Prostate gland (tissue), 2 donors: ENCODE data around the gene RSPH3. TPM values are rescaled to one million over a fixed set of nuclear protein-coding genes. Genes with fewer than 3 reads are reported as not detected.
A peak's percentile ranks its signal among the peaks of the same experiment; 100 is the strongest.

Source experiments
- DNase-seq: peaks from one replicate; pipeline ENCODE4 v3.0.0-alpha.2; 2019; ENCODE audit warnings: low spot score
- H3K27ac ChIP-seq, 2 donors: fragments of 200-600 bp; sonication (generic); 2 replicates each; pipeline ENCODE4 v1.5.1; 2017 to 2019
- H3K27me3 ChIP-seq: fragments of 200-600 bp; sonication (generic); replicated peaks from 2 replicates; pipeline ENCODE4 v1.5.1; 2019; ENCODE audit not compliant: insufficient read depth
- H3K36me3 ChIP-seq, 2 donors: fragments of 200-600 bp; sonication (generic); 1 replicate in 1 of 2; 2 replicates in 1 of 2; pipeline versions ENCODE4 v1.5.1 to v1.8.1; 2017 to 2019
- H3K4me1 ChIP-seq: fragments of 200-600 bp; sonication (generic); replicated peaks from 2 replicates; pipeline ENCODE4 v1.5.1; 2019
- H3K4me3 ChIP-seq, 2 donors: fragments of 200-600 bp; sonication (generic); 2 replicates each; pipeline ENCODE4 v1.5.1; 2017 to 2019
- H3K9me3 ChIP-seq: fragments of 200-600 bp; sonication (generic); 2 replicates; pipeline ENCODE4 v1.5.1; 2017
- CTCF ChIP-seq, 4 experiments: fragments of 200-600 bp in 2 of 4; fragments of 450-650 bp in 2 of 4; sonication (generic) in 2 of 4; IDR thresholded peaks; 1 replicate in 3 of 4; 2 replicates in 1 of 4; pipeline ENCODE4 v1.5.1; 2016 to 2019; ENCODE audit warnings: antibody characterized with exemption in 4 of 4, mild to moderate bottlenecking in 2 of 4, moderate library complexity in 2 of 4
- POLR2A ChIP-seq: fragments of 450-650 bp; IDR thresholded peaks from one replicate; pipeline ENCODE4 v1.6.1; 2016; ENCODE audit warnings: antibody characterized with exemption, mild to moderate bottlenecking
- POLR2AphosphoS5 ChIP-seq: sonication (generic); formaldehyde crosslinking; IDR thresholded peaks from one replicate; pipeline ENCODE4 v1.6.1; 2017; ENCODE audit warnings: antibody characterized with exemption
- WGBS: methylation state at CpG from one replicate; pipeline ENCODE4 v1.1.5; 2018; 5-methylcytosine and 5-hydroxymethylcytosine counted together
- intact Hi-C: fragments of 100-400 bp; cut with DNase I; formaldehyde crosslinking; loops from one replicate; pipeline ENCODE4 v1.14.2; 2022
- total RNA-seq, 2 donors: library from RNA; depleted of rRNA; stranded (reverse); fragments of >200 nt; gene quantifications; one replicate each; pipeline ENCODE4 v1.1.0, GENCODE V29; 2016

The RSPH3 gene
- total RNA-seq, 2 donors from 2014 or later = 18.7 to 19.4 TPM

- Histone ChIP-seq H3K27ac (no peak overlapping the region), H3K9me3 (no peaks in the 10 kb centered on the region), H3K4me3 (no peak overlapping the region), H3K4me1 (no peaks in the 10 kb centered on the region), H3K27me3 (no peaks in the 10 kb centered on the region), H3K36me3 (no peaks in the 10 kb centered on the region)
- TF ChIP-seq POLR2AphosphoS5 (no peak), POLR2A (no peak), CTCF (IDR thresholded peaks at IDR 0.05) (no peak)
- no peak for DNase-seq
- WGBS = 93% methylated on average over 12 of the region's 12 CpGs
- intact Hi-C loops = loop anchor here (10.0 kb wide), 1 partner anchor 102 kb away; no protein-coding TSS in a partner anchor
These were observed 2.6 kb upstream of the RSPH3 start for GRCh38 chr6:159002432-159003155.

DNA sequence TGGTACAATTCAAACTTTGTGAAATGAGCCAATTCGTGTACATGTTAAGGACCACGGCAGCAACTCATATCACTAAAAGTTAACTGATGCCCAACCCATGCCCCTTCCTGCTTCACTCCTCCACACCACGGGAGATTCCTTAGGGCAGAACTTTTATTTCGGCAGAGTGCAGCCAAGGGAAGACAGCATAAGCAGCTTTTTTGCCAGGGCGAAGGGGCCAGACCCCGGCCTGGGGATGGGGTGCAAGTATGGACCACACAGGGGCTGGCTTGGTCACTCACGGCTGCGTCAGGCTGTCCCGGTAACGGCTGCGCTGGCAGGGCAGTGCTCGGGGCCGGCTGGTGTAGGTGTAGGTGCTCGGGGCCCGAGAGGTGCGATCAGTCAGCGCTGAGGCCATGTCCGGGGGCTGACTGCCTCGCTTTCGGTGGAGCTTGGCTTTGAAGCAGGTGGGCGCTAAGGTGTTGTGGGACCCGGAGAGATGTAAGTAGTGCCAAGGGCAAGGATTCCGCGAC is 792 bp downstream of the RSPH3 start:
- intact Hi-C loops = no loop called here
- DNase-seq = no peak
- 1% methylated on average over 24 of the region's 24 CpGs for WGBS

DNA sequence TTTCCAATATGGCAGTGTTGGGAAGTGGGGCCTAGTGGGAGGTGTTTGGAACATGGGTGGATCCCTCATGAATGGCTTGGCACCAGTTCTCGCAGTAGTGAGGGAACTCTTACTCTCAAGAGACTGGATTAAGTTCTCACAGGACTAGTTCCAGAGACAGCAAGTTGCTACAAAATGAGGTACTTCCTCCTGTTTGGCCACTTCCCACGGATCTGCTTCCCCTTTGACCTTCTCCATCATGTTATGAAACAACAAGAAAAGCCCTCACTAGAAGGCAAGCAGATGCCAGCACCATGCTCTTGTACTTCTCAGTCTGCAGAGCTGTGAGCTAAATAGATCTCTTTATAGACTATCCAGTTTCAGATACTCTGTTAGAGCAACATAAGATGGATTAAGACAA is 3.1 kb downstream of the RSPH3 start:
- 88% methylated on average over 2 of the region's 2 CpGs for WGBS
- Histone ChIP-seq H3K36me3 (no peaks in the 10 kb centered on the region), H3K4me1 (no peaks in the 10 kb centered on the region), H3K27ac (no peak overlapping the region), H3K27me3 (no peaks in the 10 kb centered on the region), H3K4me3 (no peak overlapping the region), H3K9me3 (no peaks in the 10 kb centered on the region)
- no peak for DNase-seq
- TF ChIP-seq POLR2A (no peak), POLR2AphosphoS5 (no peak), CTCF (IDR thresholded peaks at IDR 0.05) (no peak)
- intact Hi-C loops = no loop called here

More for the DNA sequence above, 792 bp downstream of the RSPH3 start:
- TF ChIP-seq POLR2AphosphoS5 (no peak), POLR2A (no peak), CTCF (IDR thresholded peaks at IDR 0.05) (no peak)
- Histone ChIP-seq H3K27me3 (no peaks in the 10 kb centered on the region), H3K4me3 (peak overlapping the region; percentile 59 to 77), H3K36me3 (no peaks in the 10 kb centered on the region), H3K9me3 (no peaks in the 10 kb centered on the region), H3K4me1 (no peaks in the 10 kb centered on the region), H3K27ac (peak overlapping the region; percentile 81 to 90)

DNA sequence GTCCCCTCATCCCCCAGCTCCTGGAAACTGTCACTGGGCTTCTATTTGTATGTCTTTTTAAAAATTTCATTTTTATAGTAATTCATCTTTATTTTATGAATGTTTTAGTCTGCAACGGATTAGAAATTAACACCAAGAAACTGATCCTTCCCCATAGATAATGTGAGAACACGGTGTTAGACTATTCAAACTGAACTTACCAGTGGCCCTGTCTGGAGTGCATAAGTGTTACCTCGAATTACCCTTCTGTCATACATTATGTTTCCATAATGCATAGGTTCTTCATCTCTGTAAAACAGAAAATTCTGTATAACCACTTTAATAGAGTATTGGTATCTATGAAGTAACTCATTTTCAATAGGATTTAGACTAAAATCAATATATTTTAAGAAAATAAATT is 6.4 kb downstream of the RSPH3 start:
- intact Hi-C loops = no loop called here
- Histone ChIP-seq H3K9me3 (no peaks in the 10 kb centered on the region), H3K27ac (no peak overlapping the region), H3K4me3 (no peak overlapping the region), H3K27me3 (no peaks in the 10 kb centered on the region), H3K36me3 (no peaks in the 10 kb centered on the region), H3K4me1 (no peaks in the 10 kb centered on the region)
- no peak for TF ChIP-seq POLR2A
- no peak for TF ChIP-seq POLR2AphosphoS5
- TF ChIP-seq CTCF (IDR thresholded peaks at IDR 0.05) = no peak
- 94% methylated on average over 3 of the region's 3 CpGs for WGBS
- DNase-seq = no peak
